ENCODE data around the gene THPO.
A peak's percentile ranks its signal among the peaks of the same experiment; 100 is the strongest.

The THPO gene

GRCh38 chr3:184361932-184362667, 15.9 kb downstream of the THPO start:
- DNase-seq: peak; percentile 72

- peak; percentile 44 for DNase-seq
These were observed 16.5 kb downstream of the THPO start, which contains the start of the genes CLCN2 and POLR2H for GRCh38 chr3:184361532-184361931. CLCN2 (minus strand) TSS chr3:184361605; CDS start chr3:184361479, 126 bp downstream. POLR2H (plus strand) TSS chr3:184361710; CDS start chr3:184363493, 1,783 bp downstream.

- no peak for DNase-seq
These were observed 17.0 kb downstream of the THPO start for GRCh38 chr3:184360929-184361531.

- no peak for DNase-seq
These were observed 17.7 kb downstream of the THPO start for GRCh38 chr3:184360070-184360928.

GRCh38 chr3:184359610-184360009, 18.4 kb downstream of the THPO start:
- no peak for DNase-seq

- no peak for DNase-seq
These were observed 19.1 kb downstream of the THPO start for GRCh38 chr3:184358921-184359350.

- DNase-seq: no peak
These were observed 19.8 kb downstream of the THPO start for GRCh38 chr3:184358124-184358767.

- no peak for DNase-seq
These were observed 20.5 kb downstream of the THPO start for GRCh38 chr3:184357248-184358123.

GRCh38 chr3:184355261-184356040, 22.6 kb downstream of the THPO start:
- DNase-seq: no peak

GRCh38 chr3:184354754-184355153, 23.3 kb downstream of the THPO start:
- no peak for DNase-seq

GRCh38 chr3:184354121-184354728, 23.8 kb downstream of the THPO start:
- peak; percentile 3 for DNase-seq

GRCh38 chr3:184353546-184353941, 24.5 kb downstream of the THPO start:
- DNase-seq: no peak

GRCh38 chr3:184352897-184353545, 25.0 kb downstream of the THPO start:
- no peak for DNase-seq

- no peak for DNase-seq
These were observed 25.7 kb downstream of the THPO start for GRCh38 chr3:184352149-184352785.

GRCh38 chr3:184351511-184352148, 26.4 kb downstream of the THPO start:
- no peak for DNase-seq

GRCh38 chr3:184350618-184351017, 27.4 kb downstream of the THPO start:
- no peak for DNase-seq

- no peak for DNase-seq
These were observed 28.2 kb downstream of the THPO start for GRCh38 chr3:184349563-184350470.

GRCh38 chr3:184348057-184348382, 30.0 kb downstream of the THPO start:
- no peak for DNase-seq

All from NCI-H1694 treated with DMSO at 0.1 percent for 48 hours (cell line).